ENCODE measurements around the gene MTMR4. TPM values are rescaled to one million over a fixed set of nuclear protein-coding genes. Genes with fewer than 3 reads are reported as not detected.
A peak's percentile ranks its signal among the peaks of the same experiment; 100 is the strongest.
"Not testable (repeated sequence)": the region's sequence is repeated elsewhere in the genome, so short reads cannot be mapped to it uniquely, and the experiment has no call there.

The MTMR4 gene
- total RNA-seq, 1 donor from 2014 or later: 37.3 TPM

- intact Hi-C loops (cut with DNase I): no loop called here
These were observed 5.9 kb downstream of the MTMR4 start for GRCh38 chr17:58508341-58509067.

GRCh38 chr17:58507123-58507634 lies 7.3 kb downstream of the MTMR4 start:
- intact Hi-C loops (cut with DNase I): no loop called here
- peak; percentile 71 for DNase-seq

More at GRCh38 chr17:58508341-58509067, 5.9 kb downstream of the MTMR4 start:
- TF ChIP-seq CTCF (IDR thresholded peaks at IDR 0.05): no peak
- DNase-seq (no peak), ATAC-seq (no peak)
- Histone ChIP-seq H3K36me3 (peaks cover 94% of the 10 kb centered on the region), H3K4me1 (peaks cover 15% of the 10 kb centered on the region), H3K9me3 (no peaks in the 10 kb centered on the region), H3K27ac (no peak overlapping the region), H3K27me3 (ENCODE audit: low read depth) (no peaks in the 10 kb centered on the region), H3K4me3 (no peak overlapping the region)

GRCh38 chr17:58506354-58507080 lies 7.9 kb downstream of the MTMR4 start:
- no peak overlapping the region for H3K4me3 ChIP-seq
- TF ChIP-seq CTCF (IDR thresholded peaks at IDR 0.05): no peak
- H3K9me3 ChIP-seq: no peaks in the 10 kb centered on the region
- H3K4me1 ChIP-seq: peaks cover 9% of the 10 kb centered on the region
- no peak overlapping the region for H3K27ac ChIP-seq
- no peaks in the 10 kb centered on the region for H3K27me3 ChIP-seq (ENCODE audit: low read depth)
- peaks cover 100% of the 10 kb centered on the region for H3K36me3 ChIP-seq
- DNase-seq (no peak), ATAC-seq (no peak)
- intact Hi-C loops (cut with DNase I): no loop called here

More at GRCh38 chr17:58507123-58507634, 7.3 kb downstream of the MTMR4 start:
- H3K36me3 ChIP-seq: peaks cover 100% of the 10 kb centered on the region
- H3K9me3 ChIP-seq: no peaks in the 10 kb centered on the region
- no peak overlapping the region for H3K4me3 ChIP-seq
- no peak for ATAC-seq
- peaks cover 9% of the 10 kb centered on the region for H3K4me1 ChIP-seq
- TF ChIP-seq CTCF (IDR thresholded peaks at IDR 0.05): no peak
- H3K27me3 ChIP-seq (ENCODE audit: low read depth): no peaks in the 10 kb centered on the region
- no peak overlapping the region for H3K27ac ChIP-seq

GRCh38 chr17:58504826-58505351 lies 9.5 kb downstream of the MTMR4 start:
- DNase-seq (no peak), ATAC-seq (peak; percentile 56 to 68)
- no peak overlapping the region for H3K4me3 ChIP-seq
- H3K27ac ChIP-seq: peak overlapping the region; percentile 24
- no peaks in the 10 kb centered on the region for H3K27me3 ChIP-seq (ENCODE audit: low read depth)
- TF ChIP-seq CTCF (IDR thresholded peaks at IDR 0.05): no peak
- H3K4me1 ChIP-seq: peaks cover 9% of the 10 kb centered on the region
- peaks cover 100% of the 10 kb centered on the region for H3K36me3 ChIP-seq
- intact Hi-C loops (cut with DNase I): no loop called here
- no peaks in the 10 kb centered on the region for H3K9me3 ChIP-seq

- intact Hi-C loops (cut with DNase I): no loop called here
- DNase-seq (no peak), ATAC-seq (peak; percentile 46 to 73)
- peaks cover 100% of the 10 kb centered on the region for H3K36me3 ChIP-seq
- no peak overlapping the region for H3K27ac ChIP-seq
- peaks cover 9% of the 10 kb centered on the region for H3K4me1 ChIP-seq
- H3K9me3 ChIP-seq: no peaks in the 10 kb centered on the region
- no peaks in the 10 kb centered on the region for H3K27me3 ChIP-seq (ENCODE audit: low read depth)
- no peak overlapping the region for H3K4me3 ChIP-seq
- no peak for TF ChIP-seq CTCF (IDR thresholded peaks at IDR 0.05)
These were observed 10.6 kb downstream of the MTMR4 start for GRCh38 chr17:58503866-58504265.

- ATAC-seq; H3K4me1 ChIP-seq; H3K4me3 ChIP-seq; H3K27ac ChIP-seq; DNase-seq; intact Hi-C loops (cut with DNase I); H3K27me3 ChIP-seq (ENCODE audit: low read depth); H3K9me3 ChIP-seq: not testable (repeated sequence)
- peaks cover 98% of the 10 kb centered on the region for H3K36me3 ChIP-seq
These were observed 11.3 kb downstream of the MTMR4 start for GRCh38 chr17:58503134-58503533.

All from lower lobe of right lung (tissue), 2 donors.